ENCODE measurements around the gene MCTP2. TPM values are rescaled to one million over a fixed set of nuclear protein-coding genes. Genes with fewer than 3 reads are reported as not detected.

The MCTP2 gene
- total RNA-seq, 2 donors from 2014 or later = 19.6 to 32.9 TPM

DNA sequence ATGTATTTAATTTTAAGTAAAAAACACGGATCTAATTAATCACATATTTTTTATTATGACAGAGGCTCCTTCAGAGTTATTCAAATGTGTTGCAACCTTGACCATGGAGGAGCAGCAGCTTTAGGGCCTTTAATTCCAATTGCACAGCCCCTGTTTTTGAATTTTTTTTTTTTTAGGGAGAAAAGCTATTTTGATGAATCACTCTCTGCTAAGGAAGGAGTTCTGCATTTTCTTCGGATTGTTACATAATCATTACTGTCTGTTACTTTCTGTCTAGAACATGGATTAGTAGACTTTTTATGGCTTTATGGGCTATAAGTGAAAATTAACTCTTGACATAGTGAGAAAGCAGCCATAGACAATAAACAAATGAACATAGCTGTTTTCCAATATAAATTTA, 90.8 kb downstream of the MCTP2 start:
- Mint-ChIP-seq H3K36me3 (ENCODE audit: low read depth) (peaks cover 34% of the 10 kb centered on the region), H3K9me3 (no peaks in the 10 kb centered on the region), H3K4me3 (no peak overlapping the region), H3K4me1 (peaks cover 4% of the 10 kb centered on the region), H3K27me3 (no peaks in the 10 kb centered on the region), H3K27ac (no peak overlapping the region)
- no peak for ATAC-seq (replicated peaks)

DNA sequence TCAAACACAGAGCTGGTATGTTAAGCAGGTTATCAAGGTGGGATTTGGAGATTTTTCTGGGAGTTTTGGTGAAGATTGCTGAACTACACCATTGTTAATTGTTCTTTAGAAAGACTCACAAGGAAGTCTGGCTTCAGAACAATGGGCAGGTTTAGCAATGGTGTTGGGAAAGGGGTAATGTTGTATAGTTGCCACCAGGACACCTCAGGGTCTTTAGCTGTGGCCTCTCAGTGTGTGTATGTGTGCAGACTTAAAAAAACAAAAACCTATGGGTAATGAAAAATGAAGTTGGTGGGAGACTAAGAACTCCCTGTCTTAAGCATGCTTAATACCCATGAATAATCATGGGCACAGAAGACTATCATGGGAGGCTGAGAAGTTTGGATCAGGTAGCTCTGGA, 91.7 kb downstream of the MCTP2 start:
- H3K27me3 Mint-ChIP-seq = no peaks in the 10 kb centered on the region

DNA sequence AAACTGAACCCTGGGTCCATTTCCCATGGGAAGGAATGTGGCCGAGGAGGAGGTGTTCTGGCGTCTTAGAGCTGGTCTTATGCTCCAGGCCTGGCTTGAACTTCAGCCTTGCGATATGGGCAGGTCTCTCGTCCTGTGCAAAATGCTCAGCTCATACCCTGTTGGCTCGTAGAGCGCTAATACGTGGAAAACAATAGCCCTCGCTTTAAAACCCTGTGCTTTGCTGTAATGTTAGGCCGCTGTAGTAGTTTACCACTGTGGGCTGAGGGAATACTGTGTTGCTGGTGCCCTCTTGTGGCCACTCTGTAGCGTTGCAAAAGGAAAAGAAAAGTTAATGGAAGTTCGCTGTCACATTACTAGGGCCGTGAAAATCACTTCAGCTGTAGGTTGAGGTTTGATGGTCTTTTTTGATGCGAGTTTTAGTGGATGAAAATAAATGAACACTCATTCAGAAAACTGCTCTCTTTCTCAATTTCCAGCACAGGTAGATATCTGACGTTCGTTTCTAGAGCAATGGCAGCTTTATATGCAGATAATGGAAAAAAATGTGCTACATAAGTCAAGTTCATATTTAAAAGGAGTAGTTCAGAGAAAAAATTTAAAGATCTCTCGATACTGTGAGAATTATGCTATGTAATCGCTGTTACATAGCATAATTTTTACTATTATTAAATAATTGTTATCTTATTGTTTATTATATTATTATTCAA, 92.9 kb downstream of the MCTP2 start:
- no peak overlapping the region for H3K27ac Mint-ChIP-seq
- H3K9me3 Mint-ChIP-seq = no peaks in the 10 kb centered on the region
- peaks cover 4% of the 10 kb centered on the region for H3K4me1 Mint-ChIP-seq
- peak; percentile 87 for ATAC-seq (replicated peaks)
- no peaks in the 10 kb centered on the region for H3K27me3 Mint-ChIP-seq
- H3K36me3 Mint-ChIP-seq (ENCODE audit: low read depth) = peaks cover 16% of the 10 kb centered on the region
- peak overlapping the region; percentile 23 for H3K4me3 Mint-ChIP-seq

More for the DNA sequence above, 91.7 kb downstream of the MCTP2 start:
- ATAC-seq (replicated peaks) = no peak
- peaks cover 4% of the 10 kb centered on the region for H3K4me1 Mint-ChIP-seq
- H3K36me3 Mint-ChIP-seq (ENCODE audit: low read depth) = peaks cover 25% of the 10 kb centered on the region
- H3K4me3 Mint-ChIP-seq = no peak overlapping the region
- no peaks in the 10 kb centered on the region for H3K9me3 Mint-ChIP-seq
- no peak overlapping the region for H3K27ac Mint-ChIP-seq

DNA sequence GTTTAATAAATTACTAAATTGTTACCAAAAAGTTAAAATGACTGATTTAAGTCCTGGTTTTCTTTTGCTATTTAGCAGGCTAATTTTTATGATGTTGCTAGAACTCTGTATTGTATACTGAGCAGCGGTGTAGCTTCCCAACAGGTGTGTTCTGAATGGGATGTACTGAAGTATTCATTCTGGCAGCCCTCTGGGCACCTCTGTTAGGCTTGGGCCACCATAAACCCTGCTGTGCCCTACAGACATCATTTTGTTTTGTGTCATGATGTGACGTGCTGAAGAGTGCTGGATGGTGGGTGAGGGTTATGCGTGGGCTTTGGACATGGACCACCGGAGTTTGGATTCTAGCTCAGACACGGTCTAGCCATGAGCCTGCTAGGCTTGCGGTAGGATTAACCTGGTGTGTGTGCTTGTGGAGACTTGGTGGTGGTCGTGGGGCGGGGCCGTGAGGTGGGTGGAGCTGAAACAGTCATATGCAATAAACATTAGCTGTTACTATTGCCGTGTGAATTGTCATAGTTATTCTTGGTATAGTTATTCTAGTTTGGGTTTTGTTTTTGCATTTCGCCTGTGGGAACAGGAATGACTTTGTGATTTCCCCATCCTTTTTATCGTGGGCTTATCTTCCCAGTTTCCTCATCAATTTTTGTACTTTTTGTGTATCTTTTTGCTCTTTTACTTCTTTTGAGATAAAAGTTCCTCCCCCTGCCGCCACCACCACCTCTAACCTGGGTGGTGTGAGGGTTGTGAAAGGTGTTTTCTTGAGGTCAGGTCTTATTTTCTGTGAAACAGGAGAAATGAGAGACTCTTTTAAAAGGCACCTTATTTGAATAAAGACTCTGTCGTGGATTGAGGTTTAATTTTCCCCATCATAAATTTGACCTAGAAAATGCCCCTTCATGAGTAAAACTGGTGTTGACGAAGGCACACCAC, 93.7 kb downstream of the MCTP2 start:
- Mint-ChIP-seq H3K36me3 (ENCODE audit: low read depth) (peaks cover 17% of the 10 kb centered on the region), H3K27me3 (no peaks in the 10 kb centered on the region), H3K4me3 (no peak overlapping the region), H3K27ac (no peak overlapping the region), H3K9me3 (no peaks in the 10 kb centered on the region), H3K4me1 (peaks cover 4% of the 10 kb centered on the region)
- no peak for ATAC-seq (replicated peaks)

DNA sequence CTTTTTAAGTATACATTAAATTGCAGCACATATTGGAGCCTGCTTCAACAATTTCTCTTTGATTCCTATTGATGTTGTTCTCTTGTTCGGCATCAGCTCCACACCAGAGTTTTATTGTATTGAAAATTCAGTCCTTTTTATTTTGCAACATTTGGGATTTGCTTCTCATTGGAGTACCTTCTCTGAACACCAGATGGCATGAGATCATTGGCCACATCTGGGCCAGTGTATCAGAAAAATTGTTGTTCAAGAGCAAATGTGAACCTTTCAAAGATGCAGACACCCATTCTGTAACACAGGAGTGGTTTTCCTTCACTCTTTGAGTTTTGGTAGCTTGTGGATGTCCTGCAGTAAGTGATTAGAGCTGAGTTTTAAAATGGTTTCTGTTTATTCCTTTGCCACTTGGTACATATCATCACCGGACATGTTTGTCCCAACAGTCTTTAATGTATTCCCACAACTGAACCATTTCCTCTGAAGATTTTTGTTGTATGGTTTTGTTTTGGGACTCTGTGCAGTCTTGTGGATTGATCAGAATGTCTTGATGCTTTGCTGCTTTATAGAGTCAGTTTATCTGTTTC, 96.1 kb downstream of the MCTP2 start:
- Mint-ChIP-seq H3K27ac (no peak overlapping the region), H3K4me3 (no peak overlapping the region), H3K27me3 (no peaks in the 10 kb centered on the region), H3K36me3 (ENCODE audit: low read depth) (peaks cover 12% of the 10 kb centered on the region), H3K4me1 (peaks cover 4% of the 10 kb centered on the region), H3K9me3 (no peaks in the 10 kb centered on the region)
- ATAC-seq (replicated peaks) = no peak

DNA sequence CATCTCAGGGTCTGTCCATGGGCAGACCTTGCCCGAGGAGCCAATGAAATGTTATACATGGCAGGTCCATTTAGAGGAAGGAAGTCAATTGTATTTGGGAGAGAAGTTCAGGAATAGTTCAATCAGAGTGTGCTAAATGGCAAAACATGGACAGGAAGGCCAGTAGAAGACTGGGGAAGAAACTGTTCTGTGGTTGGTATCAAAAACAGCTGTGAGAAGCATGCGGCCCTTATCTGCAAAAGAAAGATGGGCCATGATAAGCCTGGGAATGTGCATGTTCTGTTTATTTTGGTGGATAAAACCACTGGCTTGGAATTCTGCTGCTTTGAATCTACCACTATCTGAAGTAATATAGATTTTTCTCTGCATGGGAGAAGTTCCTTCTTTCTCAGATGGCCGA, 100.4 kb downstream of the MCTP2 start:
- ATAC-seq (replicated peaks) = no peak
- Mint-ChIP-seq H3K4me3 (no peak overlapping the region), H3K36me3 (ENCODE audit: low read depth) (peaks cover 11% of the 10 kb centered on the region), H3K9me3 (no peaks in the 10 kb centered on the region), H3K4me1 (no peaks in the 10 kb centered on the region), H3K27ac (no peak overlapping the region), H3K27me3 (no peaks in the 10 kb centered on the region)

DNA sequence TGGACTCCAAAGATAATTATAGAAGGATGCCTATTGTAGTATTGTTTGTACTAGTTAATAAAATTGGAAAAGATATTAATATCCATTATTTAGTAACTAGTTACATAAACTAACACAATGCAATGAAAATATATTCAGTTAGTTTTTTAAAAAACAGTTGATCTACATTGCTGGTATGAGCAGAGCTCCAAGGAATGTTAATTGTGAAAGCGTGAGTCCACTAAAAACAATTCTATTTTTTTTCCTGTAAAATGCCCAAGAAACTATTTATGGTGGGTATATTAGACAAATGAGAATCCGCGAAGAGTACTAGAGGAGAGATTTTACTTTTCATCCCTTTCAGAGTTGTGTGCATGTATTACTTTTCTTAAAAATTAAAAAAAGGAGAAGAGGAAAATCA, 104.3 kb downstream of the MCTP2 start:
- no peak overlapping the region for H3K27ac Mint-ChIP-seq
- no peaks in the 10 kb centered on the region for H3K4me1 Mint-ChIP-seq
- H3K4me3 Mint-ChIP-seq = no peak overlapping the region
- H3K36me3 Mint-ChIP-seq (ENCODE audit: low read depth) = peaks cover 22% of the 10 kb centered on the region
- no peaks in the 10 kb centered on the region for H3K27me3 Mint-ChIP-seq
- no peak for ATAC-seq (replicated peaks)
- H3K9me3 Mint-ChIP-seq = no peaks in the 10 kb centered on the region

DNA sequence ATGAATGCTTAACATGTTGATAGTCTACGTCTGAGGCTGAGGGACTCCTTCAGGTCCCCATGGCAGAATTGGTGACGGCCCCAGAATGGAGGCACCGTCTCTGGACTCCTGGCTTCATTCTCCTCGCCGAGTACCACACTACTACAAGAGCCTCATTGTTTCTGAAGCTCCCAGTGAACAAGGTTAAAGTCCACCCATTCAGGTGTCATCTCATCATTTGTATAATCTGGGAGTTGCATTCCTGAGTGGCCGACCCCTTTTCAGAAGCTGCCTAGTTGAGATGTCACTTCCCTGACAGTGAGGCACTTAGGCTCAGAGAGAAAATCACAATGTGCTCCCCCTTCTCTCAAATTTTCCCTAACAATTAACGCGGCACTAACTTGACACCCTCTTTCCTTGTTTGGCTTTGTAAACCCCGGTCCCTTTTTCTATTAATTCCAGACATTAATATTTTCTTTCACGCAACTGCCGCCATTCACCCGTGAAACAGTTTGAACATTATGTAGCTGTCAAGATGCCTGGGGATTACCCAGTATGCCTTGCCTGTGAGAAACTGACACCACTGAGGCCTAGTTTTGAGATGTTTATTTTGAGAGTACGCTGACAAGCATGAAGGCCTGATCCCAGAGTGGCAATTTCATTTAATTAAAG, 105.6 kb downstream of the MCTP2 start:
- no peaks in the 10 kb centered on the region for H3K4me1 Mint-ChIP-seq
- H3K4me3 Mint-ChIP-seq = no peak overlapping the region
- no peaks in the 10 kb centered on the region for H3K9me3 Mint-ChIP-seq
- H3K27me3 Mint-ChIP-seq = no peaks in the 10 kb centered on the region
- no peak overlapping the region for H3K27ac Mint-ChIP-seq
- H3K36me3 Mint-ChIP-seq (ENCODE audit: low read depth) = peaks cover 28% of the 10 kb centered on the region
- ATAC-seq (replicated peaks) = no peak

DNA sequence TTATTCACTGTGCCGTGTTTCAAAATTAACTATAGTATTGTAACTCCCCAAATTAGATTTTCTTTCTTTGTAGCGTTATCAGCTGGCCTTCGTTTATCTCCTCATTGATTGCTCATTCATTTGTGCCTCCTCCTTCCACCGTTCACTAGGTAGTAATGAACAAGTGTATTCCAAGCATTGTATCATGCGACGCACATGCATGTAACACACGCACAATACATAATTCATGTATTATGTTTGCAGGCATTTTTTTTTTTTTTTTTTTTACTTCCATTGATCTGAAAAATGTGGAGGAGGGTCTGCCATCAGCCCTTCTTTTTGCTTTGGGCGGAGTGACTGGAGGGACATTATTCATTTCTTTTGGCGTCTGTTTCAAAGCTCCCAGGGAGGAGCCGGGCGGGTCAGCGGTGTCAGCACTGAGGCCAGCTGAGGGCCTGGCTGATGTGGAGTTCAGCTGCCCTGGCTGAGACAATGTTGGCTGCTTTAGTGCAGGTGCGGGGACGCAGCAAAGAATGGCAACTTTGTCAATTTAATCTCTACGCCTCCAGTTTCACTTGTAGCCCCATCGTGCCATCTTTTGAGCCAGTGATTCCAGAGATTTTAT, 107.0 kb downstream of the MCTP2 start:
- Mint-ChIP-seq H3K9me3 (no peaks in the 10 kb centered on the region), H3K4me1 (no peaks in the 10 kb centered on the region), H3K27ac (no peak overlapping the region), H3K27me3 (no peaks in the 10 kb centered on the region), H3K4me3 (no peak overlapping the region), H3K36me3 (ENCODE audit: low read depth) (peaks cover 28% of the 10 kb centered on the region)
- ATAC-seq (replicated peaks) = no peak

DNA sequence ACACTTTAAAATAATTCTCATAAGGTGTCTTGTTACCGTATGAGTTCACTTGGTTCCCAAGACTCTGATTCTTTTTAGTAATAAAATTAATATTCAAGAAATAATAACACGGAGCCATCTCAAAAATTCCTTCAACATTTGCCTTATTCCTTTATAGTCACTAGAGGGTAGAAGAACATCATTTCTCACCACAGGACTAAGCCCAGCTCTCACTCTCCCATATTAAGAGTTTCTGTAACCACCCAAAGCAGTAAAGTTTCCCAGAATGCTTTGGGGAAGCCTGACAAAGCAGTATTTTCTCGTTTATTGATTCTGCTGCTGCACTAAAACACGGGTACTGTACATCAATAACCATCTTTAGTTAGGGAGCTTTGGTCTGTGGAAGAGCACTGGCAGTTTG, 114.9 kb downstream of the MCTP2 start:
- no peak overlapping the region for H3K27ac Mint-ChIP-seq
- H3K9me3 Mint-ChIP-seq = no peaks in the 10 kb centered on the region
- H3K4me3 Mint-ChIP-seq = no peak overlapping the region
- peaks cover 29% of the 10 kb centered on the region for H3K36me3 Mint-ChIP-seq (ENCODE audit: low read depth)
- H3K4me1 Mint-ChIP-seq = no peaks in the 10 kb centered on the region
- peak; percentile 18 for ATAC-seq (replicated peaks)
- no peaks in the 10 kb centered on the region for H3K27me3 Mint-ChIP-seq

DNA sequence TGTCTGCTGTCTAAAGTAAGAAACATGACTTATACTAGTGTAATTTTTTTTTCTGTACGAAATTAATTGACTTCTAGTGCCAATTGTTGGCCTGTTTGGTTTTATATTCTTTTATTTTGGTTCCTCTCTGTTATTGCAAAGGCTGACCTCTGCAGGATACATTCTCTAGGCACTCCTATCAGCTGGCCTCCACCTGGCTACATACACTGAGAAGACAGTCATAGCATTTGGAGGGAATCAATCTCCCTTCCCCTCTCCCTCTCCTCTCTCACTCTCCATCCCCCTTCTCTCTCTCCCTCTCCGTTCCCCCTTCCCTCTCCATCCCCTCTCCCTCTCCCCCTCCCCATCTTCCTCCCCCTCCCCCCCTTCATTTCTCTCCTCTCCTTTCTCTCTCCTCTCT, 116.7 kb downstream of the MCTP2 start:
- Mint-ChIP-seq H3K36me3 (ENCODE audit: low read depth) (peaks cover 42% of the 10 kb centered on the region), H3K9me3 (no peaks in the 10 kb centered on the region), H3K4me3 (no peak overlapping the region), H3K4me1 (no peaks in the 10 kb centered on the region), H3K27me3 (no peaks in the 10 kb centered on the region), H3K27ac (peak overlapping the region; percentile 4)
- ATAC-seq (replicated peaks) = no peak

DNA sequence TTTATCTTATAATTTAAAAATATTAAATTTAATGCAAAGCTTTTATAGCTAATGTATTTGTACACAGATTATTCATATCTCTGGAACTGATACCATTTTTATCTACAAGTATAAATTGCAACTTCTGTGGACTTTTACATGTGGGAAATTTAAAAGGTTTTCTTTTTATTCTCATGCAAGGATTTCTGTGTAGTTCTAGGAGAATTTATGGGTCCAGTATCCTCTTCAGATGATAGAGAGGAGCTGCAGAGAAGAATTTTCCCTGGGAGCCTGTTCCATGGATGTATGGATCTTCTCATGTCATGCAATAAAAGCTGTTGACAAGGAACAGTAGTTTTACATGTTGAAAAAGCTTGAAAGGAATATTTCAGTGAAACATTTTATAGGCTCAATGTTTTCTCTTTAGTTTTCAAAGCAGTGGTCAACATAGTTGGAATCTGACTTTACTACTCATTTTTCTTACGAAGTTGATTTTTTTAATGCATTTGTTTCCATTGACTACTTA, 119.7 kb downstream of the MCTP2 start:
- Mint-ChIP-seq H3K36me3 (ENCODE audit: low read depth) (peaks cover 40% of the 10 kb centered on the region), H3K4me3 (no peak overlapping the region), H3K4me1 (no peaks in the 10 kb centered on the region), H3K27me3 (no peaks in the 10 kb centered on the region), H3K9me3 (no peaks in the 10 kb centered on the region), H3K27ac (no peak overlapping the region)
- ATAC-seq (replicated peaks) = no peak

DNA sequence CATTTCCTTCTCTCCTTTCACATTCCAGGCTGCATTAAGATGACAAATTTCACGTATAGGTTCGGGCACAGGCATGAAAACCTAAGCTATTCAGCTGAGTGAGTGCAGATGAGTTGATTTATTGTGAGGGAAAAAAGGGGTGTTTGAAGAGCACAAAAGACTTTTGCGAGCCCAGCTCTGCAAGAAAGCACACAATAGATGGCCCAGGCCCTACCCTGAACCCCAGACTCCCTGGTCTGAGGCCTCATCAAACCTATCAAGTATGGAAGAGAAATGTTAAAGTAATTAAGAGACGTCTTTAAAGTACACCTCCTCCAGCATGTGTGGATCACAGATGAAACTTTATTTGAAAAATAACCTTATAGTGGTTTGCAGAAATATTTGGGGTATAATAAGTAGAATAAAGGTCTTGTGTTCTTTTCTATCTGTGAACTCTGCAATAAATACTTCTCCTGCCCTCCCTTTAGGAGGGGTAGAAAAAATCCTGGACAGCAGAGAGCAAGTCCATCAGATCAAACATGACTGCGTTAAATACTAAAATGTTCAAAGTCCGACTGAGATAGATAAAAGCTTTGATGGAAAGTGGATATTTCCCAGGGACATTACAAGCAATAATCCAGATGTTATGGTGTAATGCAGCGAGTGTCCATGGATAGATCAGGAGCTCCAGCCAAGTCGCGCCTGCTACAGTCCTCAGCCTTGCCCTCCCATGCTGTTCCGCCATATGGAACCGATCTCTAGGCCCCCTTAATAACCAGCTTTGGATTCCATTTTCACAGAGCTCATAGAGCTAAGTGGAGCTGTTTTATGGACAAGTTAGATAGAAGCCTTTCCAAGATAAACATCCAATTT, 121.5 kb downstream of the MCTP2 start:
- Mint-ChIP-seq H3K4me1 (no peaks in the 10 kb centered on the region), H3K27ac (no peak overlapping the region), H3K9me3 (no peaks in the 10 kb centered on the region), H3K4me3 (no peak overlapping the region), H3K27me3 (no peaks in the 10 kb centered on the region), H3K36me3 (ENCODE audit: low read depth) (peaks cover 51% of the 10 kb centered on the region)
- no peak for ATAC-seq (replicated peaks)
